IPS DF 6.9 (cell line): ENCODE results near the gene TAPBP.
A peak's percentile ranks its signal among the peaks of the same experiment; 100 is the strongest.

Source experiments
- DNase-seq: peaks from one replicate; pipeline ENCODE4 v3.0.0-alpha.2; 2013; ENCODE audit warnings: low read depth, low spot score
- H3K27ac ChIP-seq: one replicate; pipeline ENCODE4 v1.5.1; 2013; ENCODE audit warnings: low read length, control low read depth
- H3K27me3 ChIP-seq: 2 replicates; pipeline ENCODE4 v1.6.1; 2013; ENCODE audit warnings: mild to moderate bottlenecking, low read length; ENCODE audit not compliant: control insufficient read depth, insufficient read depth
- H3K36me3 ChIP-seq: 2 replicates; pipeline ENCODE4 v1.6.1; 2013; ENCODE audit warnings: low read length; ENCODE audit not compliant: control insufficient read depth, insufficient read depth
- H3K4me1 ChIP-seq: 2 replicates; pipeline ENCODE4 v1.6.1; 2013; ENCODE audit warnings: low read length; ENCODE audit not compliant: control insufficient read depth, insufficient read depth
- H3K4me3 ChIP-seq: 2 replicates; pipeline ENCODE4 v1.5.1; 2013; ENCODE audit warnings: mild to moderate bottlenecking, low read length
- H3K9me3 ChIP-seq: 2 replicates; pipeline ENCODE4 v1.6.1; 2013; ENCODE audit warnings: low read length, inconsistent platforms; ENCODE audit not compliant: control insufficient read depth, insufficient read depth
- WGBS: extraction: QIAGEN DNeasy Blood & Tissue Kit; methylation state at CpG from one replicate; pipeline ENCODE4 v1.1.7; 2013; ENCODE audit warnings: mixed read lengths, missing lambda C conversion rate; ENCODE audit not compliant: insufficient read length, insufficient coverage; 5-methylcytosine and 5-hydroxymethylcytosine counted together

Gene TAPBP

GRCh38 chr6:33312361-33313104 lies 1.3 kb downstream of the TAPBP start:
- no CpG with 5 or more reads among the region's 29 CpGs for WGBS
- H3K9me3 ChIP-seq, result no peaks in the 10 kb centered on the region
- H3K4me1 ChIP-seq, result 0 out of 2 replicates have a peak, but pooled peaks cover 4% of the 10 kb centered on the region
- H3K4me3 ChIP-seq, result peak overlapping the region; percentile 76
- no peak overlapping the region for H3K27ac ChIP-seq
- H3K36me3 ChIP-seq, result no peaks in the 10 kb centered on the region
- DNase-seq, result no peak
- H3K27me3 ChIP-seq, result no peaks in the 10 kb centered on the region

- Histone ChIP-seq H3K4me3 (no peak overlapping the region), H3K4me1 (no peaks in the 10 kb centered on the region), H3K27me3 (no peaks in the 10 kb centered on the region), H3K27ac (no peak overlapping the region), H3K36me3 (no peaks in the 10 kb centered on the region), H3K9me3 (no peaks in the 10 kb centered on the region)
- DNase-seq, result no peak
- no CpG with 5 or more reads among the region's 4 CpGs for WGBS
Measured at GRCh38 chr6:33306356-33306755, 7.5 kb downstream of the TAPBP start.

GRCh38 chr6:33305052-33305451 lies 8.8 kb downstream of the TAPBP start:
- Histone ChIP-seq H3K36me3 (no peaks in the 10 kb centered on the region), H3K27ac (no peak overlapping the region), H3K4me3 (no peak overlapping the region), H3K27me3 (no peaks in the 10 kb centered on the region), H3K4me1 (no peaks in the 10 kb centered on the region), H3K9me3 (no peaks in the 10 kb centered on the region)
- WGBS, result no CpG with 5 or more reads among the region's 8 CpGs
- DNase-seq, result no peak

GRCh38 chr6:33304216-33304615 lies 9.7 kb downstream of the TAPBP start:
- H3K36me3 ChIP-seq, result no peaks in the 10 kb centered on the region
- no peaks in the 10 kb centered on the region for H3K4me1 ChIP-seq
- no peaks in the 10 kb centered on the region for H3K9me3 ChIP-seq
- no peaks in the 10 kb centered on the region for H3K27me3 ChIP-seq
- no peak overlapping the region for H3K4me3 ChIP-seq
- no peak for DNase-seq
- no peak overlapping the region for H3K27ac ChIP-seq
- no CpG with 5 or more reads among the region's 16 CpGs for WGBS

- WGBS, result no CpG with 5 or more reads among the region's 3 CpGs
- DNase-seq, result no peak
- peaks cover 2% of the 10 kb centered on the region; the same call in 1 of the 2 replicates for H3K4me1 ChIP-seq
- H3K4me3 ChIP-seq, result no peak overlapping the region
- H3K9me3 ChIP-seq, result no peaks in the 10 kb centered on the region
- H3K27ac ChIP-seq, result no peak overlapping the region
- H3K36me3 ChIP-seq, result no peaks in the 10 kb centered on the region
- H3K27me3 ChIP-seq, result no peaks in the 10 kb centered on the region
Measured at GRCh38 chr6:33301877-33302276, 12.0 kb downstream of the TAPBP start.

GRCh38 chr6:33299237-33299944 lies 14.5 kb downstream of the TAPBP start:
- peak overlapping the region; percentile 85 for H3K4me3 ChIP-seq
- H3K4me1 ChIP-seq, result peaks cover 3% of the 10 kb centered on the region; the same call in 1 of the 2 replicates
- H3K27ac ChIP-seq, result no peak overlapping the region
- no peak for DNase-seq
- no peaks in the 10 kb centered on the region for H3K27me3 ChIP-seq
- H3K36me3 ChIP-seq, result peaks cover 4% of the 10 kb centered on the region
- no peaks in the 10 kb centered on the region for H3K9me3 ChIP-seq
- WGBS, result no CpG with 5 or more reads among the region's 54 CpGs

GRCh38 chr6:33298773-33299236 lies 15.1 kb downstream of the TAPBP start, which contains the start of gene RGL2:
TSS of gene RGL2 (minus strand) at chr6:33298942. CDS start at chr6:33298610, 332 bp downstream.
- peaks cover 4% of the 10 kb centered on the region for H3K36me3 ChIP-seq
- WGBS, result no CpG with 5 or more reads among the region's 34 CpGs
- no peaks in the 10 kb centered on the region for H3K27me3 ChIP-seq
- H3K4me3 ChIP-seq, result peak within 1 kb of the TSS; percentile 85
- H3K9me3 ChIP-seq, result no peaks in the 10 kb centered on the region
- no peak for DNase-seq
- H3K4me1 ChIP-seq, result peaks cover 3% of the 10 kb centered on the region; the same call in 1 of the 2 replicates
- H3K27ac ChIP-seq, result no peak within 1 kb of the TSS

- WGBS, result no CpG with 5 or more reads among the region's 42 CpGs
- Histone ChIP-seq H3K36me3 (peaks cover 6% of the 10 kb centered on the region), H3K27ac (no peak overlapping the region), H3K4me3 (peak overlapping the region; percentile 85; the same call in 1 of the 2 replicates), H3K27me3 (no peaks in the 10 kb centered on the region), H3K4me1 (peaks cover 3% of the 10 kb centered on the region; the same call in 1 of the 2 replicates), H3K9me3 (no peaks in the 10 kb centered on the region)
- no peak for DNase-seq
Measured at GRCh38 chr6:33297956-33298772, 15.7 kb downstream of the TAPBP start.

- Histone ChIP-seq H3K4me1 (peaks cover 3% of the 10 kb centered on the region; the same call in 1 of the 2 replicates), H3K4me3 (peak overlapping the region; percentile 33; the same call in 1 of the 2 replicates), H3K9me3 (no peaks in the 10 kb centered on the region), H3K27ac (no peak overlapping the region), H3K36me3 (peaks cover 7% of the 10 kb centered on the region), H3K27me3 (no peaks in the 10 kb centered on the region)
- no peak for DNase-seq
- no CpG with 5 or more reads among the region's 16 CpGs for WGBS
Measured at GRCh38 chr6:33297406-33297955, 16.4 kb downstream of the TAPBP start.
